BE2C (cell line): ENCODE results near the gene AGAP1.

ENCODE experiments used
- DNase-seq: peaks from one replicate; pipeline ENCODE4 v3.0.0-alpha.2; 2020
- H3K27me3 ChIP-seq: fragments of 250-450 bp; sonication (Bioruptor Pico); 2 replicates; pipeline ENCODE4 v1.5.1; 2020; ENCODE audit warnings: mild to moderate bottlenecking
- H3K36me3 ChIP-seq: fragments of 250-450 bp; sonication (Bioruptor Pico); 2 replicates; pipeline ENCODE4 v1.5.1; 2020; ENCODE audit warnings: mild to moderate bottlenecking
- H3K4me1 ChIP-seq: fragments of 250-450 bp; sonication (Bioruptor Pico); 2 replicates; pipeline ENCODE4 v1.5.1; 2020
- H3K4me3 ChIP-seq: 2 replicates; pipeline ENCODE4 v1.5.1; 2011; ENCODE audit warnings: low read depth, low read length
- H3K9me3 ChIP-seq: fragments of 250-450 bp; sonication (Bioruptor Pico); 2 replicates; pipeline ENCODE4 v1.5.1; 2020
- TF ChIP-seq, protein P1 (sequence below): IDR thresholded peaks from 2 replicates; pipeline ENCODE4 v1.5.1; 2012; ENCODE audit warnings: mild to moderate bottlenecking, low read depth, low read length

AGAP1 gene

DNA sequence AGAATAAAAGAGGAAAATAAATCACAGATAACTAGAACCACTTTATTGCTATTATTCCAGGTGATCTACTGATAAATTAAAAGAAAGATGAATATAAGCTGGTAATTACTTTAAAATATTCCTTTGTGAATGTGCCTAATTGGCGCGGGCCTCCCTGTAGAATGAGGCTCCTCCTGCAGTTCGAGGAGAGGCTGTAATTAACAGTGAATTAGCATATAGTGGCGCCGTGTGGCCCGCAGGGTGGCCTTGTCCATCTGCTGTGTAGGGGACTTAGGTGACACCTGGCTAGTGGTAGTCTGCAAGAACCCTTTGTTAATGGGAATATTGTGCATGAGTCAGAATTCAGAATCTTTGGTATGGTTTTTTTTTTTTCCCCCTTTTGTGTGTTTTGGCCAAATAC, 119.8 kb downstream of the AGAP1 start:
- no peak for DNase-seq
- no peak overlapping the region for H3K4me3 ChIP-seq
- H3K9me3 ChIP-seq = no peaks in the 10 kb centered on the region
- no peaks in the 10 kb centered on the region for H3K27me3 ChIP-seq
- H3K4me1 ChIP-seq = no peaks in the 10 kb centered on the region; the same call in 1 of the 2 replicates
- TF ChIP-seq, protein P1, sequence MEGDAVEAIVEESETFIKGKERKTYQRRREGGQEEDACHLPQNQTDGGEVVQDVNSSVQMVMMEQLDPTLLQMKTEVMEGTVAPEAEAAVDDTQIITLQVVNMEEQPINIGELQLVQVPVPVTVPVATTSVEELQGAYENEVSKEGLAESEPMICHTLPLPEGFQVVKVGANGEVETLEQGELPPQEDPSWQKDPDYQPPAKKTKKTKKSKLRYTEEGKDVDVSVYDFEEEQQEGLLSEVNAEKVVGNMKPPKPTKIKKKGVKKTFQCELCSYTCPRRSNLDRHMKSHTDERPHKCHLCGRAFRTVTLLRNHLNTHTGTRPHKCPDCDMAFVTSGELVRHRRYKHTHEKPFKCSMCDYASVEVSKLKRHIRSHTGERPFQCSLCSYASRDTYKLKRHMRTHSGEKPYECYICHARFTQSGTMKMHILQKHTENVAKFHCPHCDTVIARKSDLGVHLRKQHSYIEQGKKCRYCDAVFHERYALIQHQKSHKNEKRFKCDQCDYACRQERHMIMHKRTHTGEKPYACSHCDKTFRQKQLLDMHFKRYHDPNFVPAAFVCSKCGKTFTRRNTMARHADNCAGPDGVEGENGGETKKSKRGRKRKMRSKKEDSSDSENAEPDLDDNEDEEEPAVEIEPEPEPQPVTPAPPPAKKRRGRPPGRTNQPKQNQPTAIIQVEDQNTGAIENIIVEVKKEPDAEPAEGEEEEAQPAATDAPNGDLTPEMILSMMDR = no peak
- no peaks in the 10 kb centered on the region for H3K36me3 ChIP-seq

- TF ChIP-seq, protein P1 = no peak
- Histone ChIP-seq H3K4me1 (no peaks in the 10 kb centered on the region; the same call in 1 of the 2 replicates), H3K36me3 (no peaks in the 10 kb centered on the region), H3K9me3 (no peaks in the 10 kb centered on the region), H3K4me3 (no peak overlapping the region), H3K27me3 (no peaks in the 10 kb centered on the region)
- DNase-seq = no peak
Observed at GRCh38 chr2:235614176-235614860, 120.5 kb downstream of the AGAP1 start.

DNA sequence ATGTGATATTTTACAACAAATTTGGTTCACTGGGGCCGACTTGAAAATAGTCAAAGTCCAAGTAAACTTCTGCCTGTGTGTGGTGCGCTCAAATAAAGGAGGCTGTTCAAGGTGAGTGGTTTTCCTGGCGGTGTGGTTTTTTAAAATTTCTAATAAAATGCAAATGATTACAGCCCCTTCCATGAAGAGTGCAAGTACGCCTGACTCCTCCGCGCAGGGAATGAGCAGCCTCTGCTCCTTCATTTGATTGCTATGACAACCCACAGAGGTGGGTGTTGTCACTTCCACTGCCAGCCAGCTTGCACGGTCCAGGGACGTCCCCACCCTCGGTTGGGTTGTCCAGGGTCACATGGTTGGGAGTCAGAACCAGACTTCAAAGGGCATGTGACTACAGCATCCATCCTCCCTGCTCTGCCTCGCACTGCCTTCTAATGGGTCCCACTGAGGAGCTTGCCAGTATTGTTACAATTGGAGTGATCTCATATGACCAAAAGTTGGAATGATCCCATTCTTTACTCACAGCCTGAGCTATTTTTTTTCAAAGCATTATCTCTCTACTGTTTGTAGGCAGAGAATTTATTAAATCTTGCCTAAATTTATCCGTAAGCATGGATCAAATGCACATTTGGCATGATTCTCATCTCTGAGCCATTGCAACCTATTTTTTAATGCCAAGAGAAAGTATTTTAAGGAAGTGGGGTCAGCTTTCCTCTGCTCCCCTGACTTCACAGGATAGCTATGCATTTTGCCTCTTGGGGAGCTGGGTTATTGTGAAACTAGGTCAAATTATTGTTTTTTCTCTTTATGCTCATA, 121.3 kb downstream of the AGAP1 start:
- H3K4me1 ChIP-seq = no peaks in the 10 kb centered on the region; the same call in 1 of the 2 replicates
- H3K36me3 ChIP-seq = no peaks in the 10 kb centered on the region
- no peaks in the 10 kb centered on the region for H3K9me3 ChIP-seq
- DNase-seq = no peak
- TF ChIP-seq, protein P1 = no peak
- no peak overlapping the region for H3K4me3 ChIP-seq
- no peaks in the 10 kb centered on the region for H3K27me3 ChIP-seq

DNA sequence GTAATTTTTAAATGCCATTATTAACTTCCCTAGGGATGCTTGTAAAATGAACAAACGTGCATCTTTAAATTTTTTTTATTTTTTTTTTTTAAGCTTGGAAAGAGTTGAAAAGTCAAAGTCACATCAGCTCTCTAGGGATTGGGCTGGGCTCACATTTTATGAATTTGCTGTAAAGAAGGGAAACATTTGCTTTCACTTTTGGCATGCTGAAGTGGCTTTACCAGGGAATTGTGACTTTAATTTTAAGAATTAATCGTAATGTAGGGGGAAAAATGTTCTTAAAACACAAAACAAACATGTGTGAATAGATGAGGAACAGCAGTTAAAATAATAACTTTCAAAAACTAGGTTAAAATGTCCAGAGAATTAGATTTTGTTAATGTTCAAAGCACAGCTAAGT, 123.0 kb downstream of the AGAP1 start:
- no peaks in the 10 kb centered on the region for H3K27me3 ChIP-seq
- no peak overlapping the region for H3K4me3 ChIP-seq
- H3K4me1 ChIP-seq = peaks cover 5% of the 10 kb centered on the region; the same call in 1 of the 2 replicates
- DNase-seq = no peak
- TF ChIP-seq, protein P1 = no peak
- H3K36me3 ChIP-seq = no peaks in the 10 kb centered on the region
- H3K9me3 ChIP-seq = no peaks in the 10 kb centered on the region

DNA sequence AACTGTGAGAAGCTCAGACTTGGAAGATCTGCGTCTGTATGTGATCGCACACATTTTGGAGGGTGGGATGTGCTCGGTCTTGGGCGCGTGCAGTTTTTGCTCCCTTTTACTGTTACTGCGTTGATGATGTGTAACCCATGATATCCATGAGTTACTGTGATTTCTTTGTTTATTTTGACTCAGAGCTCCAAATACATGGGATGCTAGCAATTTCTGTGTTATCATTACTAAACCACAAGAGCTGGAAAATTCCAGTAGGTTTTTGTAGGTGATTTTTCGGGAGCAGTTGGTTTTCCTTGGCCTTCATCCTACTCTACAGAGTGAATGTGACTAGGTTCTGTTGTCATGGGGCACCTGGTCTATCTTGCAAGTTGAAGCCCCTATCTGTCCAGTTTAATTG, 124.2 kb downstream of the AGAP1 start:
- TF ChIP-seq, protein P1 = no peak
- Histone ChIP-seq H3K4me1 (peaks cover 5% of the 10 kb centered on the region; the same call in 1 of the 2 replicates), H3K4me3 (no peak overlapping the region), H3K9me3 (no peaks in the 10 kb centered on the region), H3K36me3 (no peaks in the 10 kb centered on the region), H3K27me3 (no peaks in the 10 kb centered on the region)
- DNase-seq = no peak

DNA sequence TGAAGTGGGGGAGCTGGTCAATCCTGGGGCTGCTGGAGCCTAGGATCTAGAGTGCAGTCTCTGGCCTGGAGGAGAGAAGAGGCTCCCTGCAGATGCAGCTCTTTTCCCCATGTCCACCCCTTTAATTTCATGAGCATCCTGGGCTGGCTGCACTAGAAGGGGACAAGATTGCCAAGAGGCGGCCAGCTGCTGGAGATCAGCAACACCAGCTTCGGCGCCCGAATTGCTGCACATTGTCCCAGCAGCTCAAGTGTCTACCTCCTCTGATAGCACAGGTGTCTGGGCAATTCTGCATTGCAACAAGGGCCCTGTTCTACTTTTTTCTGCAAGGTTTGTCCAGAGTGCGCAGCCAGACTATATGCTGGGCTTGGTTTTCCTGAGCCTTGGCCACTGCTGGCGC, 125.7 kb downstream of the AGAP1 start:
- Histone ChIP-seq H3K9me3 (no peaks in the 10 kb centered on the region), H3K36me3 (no peaks in the 10 kb centered on the region), H3K27me3 (no peaks in the 10 kb centered on the region), H3K4me1 (peaks cover 5% of the 10 kb centered on the region; the same call in 1 of the 2 replicates), H3K4me3 (no peak overlapping the region)
- no peak for DNase-seq
- TF ChIP-seq, protein P1 = no peak
